WTC11 (cell line): ENCODE results near the gene C14orf93. TPM values are rescaled to one million over a fixed set of nuclear protein-coding genes. Genes with fewer than 3 reads are reported as not detected.

Experiments used
- ATAC-seq: fragments of 200-7000 bp; cut with Tn5 transposase; 2 replicates; pipeline ENCODE4 v1.10.0; 2021; ENCODE audit warnings: mild to moderate bottlenecking, moderate library complexity
- CTCF ChIA-PET: fragments of 300-600 bp; sonication (Branson Sonifier 250); formaldehyde crosslinking; loops from one replicate; lab custom pipeline; 2021; ENCODE audit warnings: antibody characterized with exemption; lab: Charles Lee
- POLR2A ChIA-PET: fragments of 350-600 bp; sonication (Branson Sonifier 250); formaldehyde crosslinking; loops from one replicate; lab custom pipeline; 2021; ENCODE audit warnings: antibody characterized with exemption; lab: Charles Lee
- DNase-seq: peaks from one replicate; pipeline ENCODE4 v3.0.0; 2021; ENCODE audit warnings: low spot score
- H3K27ac Mint-ChIP-seq: 2 replicates; pipeline ENCODE4 v1.8.0; 2021; ENCODE audit warnings: mixed read lengths
- H3K27me3 Mint-ChIP-seq: 2 replicates; pipeline ENCODE4 v1.8.0; 2021; ENCODE audit warnings: low read depth, mild to moderate bottlenecking, moderate library complexity, mixed read lengths
- H3K36me3 Mint-ChIP-seq: 2 replicates; pipeline ENCODE4 v1.8.0; 2021; ENCODE audit warnings: mixed read lengths
- H3K4me1 Mint-ChIP-seq: 2 replicates; pipeline ENCODE4 v1.8.0; 2022; ENCODE audit warnings: mixed read lengths
- H3K4me3 Mint-ChIP-seq: 2 replicates; pipeline ENCODE4 v1.8.0; 2021; ENCODE audit warnings: mild to moderate bottlenecking, moderate library complexity, mixed read lengths
- H3K9me3 Mint-ChIP-seq: 2 replicates; pipeline ENCODE4 v1.8.0; 2021; ENCODE audit warnings: mixed read lengths
- AR ChIP-seq: fragments of 250-450 bp; sonication (Bioruptor Pico); IDR thresholded peaks from 2 replicates; pipeline ENCODE4 v1.9.0; 2021; ENCODE audit warnings: mild to moderate bottlenecking
- ARID4B ChIP-seq: sonication (generic); formaldehyde crosslinking; IDR thresholded peaks from 2 replicates; pipeline ENCODE4 v1.8.0; 2023; ENCODE audit warnings: missing genetic modification reagents, mild to moderate bottlenecking, borderline replicate concordance
- ATF3 ChIP-seq: sonication (generic); formaldehyde crosslinking; conservative IDR thresholded peaks from 2 replicates; pipeline ENCODE4 v1.8.1; 2022; ENCODE audit warnings: mild to moderate bottlenecking, missing genetic modification reagents
- CBFB ChIP-seq: sonication (generic); formaldehyde crosslinking; IDR thresholded peaks from 2 replicates; pipeline ENCODE4 v1.8.1; 2022; ENCODE audit warnings: mild to moderate bottlenecking, low read depth, missing genetic modification reagents
- E2F4 ChIP-seq: sonication (generic); formaldehyde crosslinking; IDR thresholded peaks from 2 replicates; pipeline ENCODE4 v1.8.1; 2022; ENCODE audit warnings: low read depth, mild to moderate bottlenecking, moderate library complexity, missing genetic modification reagents, borderline replicate concordance
- FOXJ3 ChIP-seq: sonication (generic); formaldehyde crosslinking; IDR thresholded peaks from 2 replicates; pipeline ENCODE4 v1.9.0; 2021; ENCODE audit warnings: missing genetic modification reagents, mild to moderate bottlenecking, borderline replicate concordance
- GABPB1 ChIP-seq: sonication (generic); formaldehyde crosslinking; IDR thresholded peaks from 2 replicates; pipeline ENCODE4 v1.8.1; 2023; ENCODE audit warnings: mild to moderate bottlenecking, missing genetic modification reagents
- IRF1 ChIP-seq: sonication (generic); formaldehyde crosslinking; IDR thresholded peaks from 2 replicates; pipeline ENCODE4 v1.8.0; 2023; ENCODE audit warnings: missing genetic modification reagents
- IRF2 ChIP-seq: sonication (generic); formaldehyde crosslinking; IDR thresholded peaks from 2 replicates; pipeline ENCODE4 v1.8.0; 2022; ENCODE audit warnings: low read depth, missing genetic modification reagents, borderline replicate concordance
- MLX ChIP-seq: sonication (generic); formaldehyde crosslinking; IDR thresholded peaks from 2 replicates; pipeline ENCODE4 v1.8.1; 2023; ENCODE audit warnings: mild to moderate bottlenecking, missing genetic modification reagents, moderate library complexity
- PRRX2 ChIP-seq: fragments of 250-450 bp; sonication (Bioruptor Pico); IDR thresholded peaks from 2 replicates; pipeline ENCODE4 v1.8.0; 2021; ENCODE audit warnings: mild to moderate bottlenecking
- RORB ChIP-seq: fragments of 250-450 bp; sonication (Bioruptor Pico); IDR thresholded peaks from 2 replicates; pipeline ENCODE4 v1.9.0; 2021; ENCODE audit warnings: mild to moderate bottlenecking
- SOX15 ChIP-seq: fragments of 250-450 bp; sonication (Bioruptor Pico); IDR thresholded peaks from 2 replicates; pipeline ENCODE4 v1.9.0; 2021; ENCODE audit warnings: mild to moderate bottlenecking
- TP53 ChIP-seq: sonication (generic); formaldehyde crosslinking; IDR thresholded peaks from 2 replicates; pipeline ENCODE4 v1.8.1; 2023; ENCODE audit warnings: mild to moderate bottlenecking, missing genetic modification reagents
- ZBTB43 ChIP-seq: sonication (generic); formaldehyde crosslinking; IDR thresholded peaks from 2 replicates; pipeline ENCODE4 v1.8.1; 2023; ENCODE audit warnings: mild to moderate bottlenecking, missing genetic modification reagents
- ZNF232 ChIP-seq: sonication (generic); formaldehyde crosslinking; IDR thresholded peaks from 2 replicates; pipeline ENCODE4 v1.8.0; 2022; ENCODE audit warnings: mild to moderate bottlenecking, missing genetic modification reagents
- ZNF671 ChIP-seq: fragments of 250-450 bp; sonication (Bioruptor Pico); IDR thresholded peaks from 2 replicates; pipeline ENCODE4 v1.8.0; 2021; ENCODE audit warnings: mild to moderate bottlenecking
- ZSCAN18 ChIP-seq: fragments of 250-450 bp; sonication (Bioruptor Pico); IDR thresholded peaks from 2 replicates; pipeline ENCODE4 v2.1.2; 2022; ENCODE audit warnings: mild to moderate bottlenecking, moderate library complexity
- total RNA-seq: library from RNA; stranded (reverse); gene quantifications from 3 replicates; pipeline ENCODE4 v1.2.3, GENCODE V29; 2021

Gene C14orf93
- total RNA-seq, 1 experiment from 2014 or later: 8.1 TPM

- H3K27ac Mint-ChIP-seq: peak overlapping the region; percentile 93; the same call in 1 of the 2 replicates
- CTCF ChIA-PET: interaction anchor here (0.7 to 3.9 kb wide), 6 partner anchors 9 to 58 kb away, joined by 3 to 24 read pairs (median 4); no protein-coding TSS in a partner anchor
- peaks cover 19% of the 10 kb centered on the region for H3K36me3 Mint-ChIP-seq
- POLR2A ChIA-PET: no interaction called here
- H3K27me3 Mint-ChIP-seq: no peaks in the 10 kb centered on the region
- H3K4me3 Mint-ChIP-seq: no peak overlapping the region
- H3K9me3 Mint-ChIP-seq: no peaks in the 10 kb centered on the region
- DNase-seq: no peak
- TF ChIP-seq IRF1 (CRISPR knock-in tag) (no peak), RORB (CRISPR knock-in tag) (no peak), TP53 (CRISPR knock-in tag) (no peak), ZSCAN18 (CRISPR knock-in tag) (no peak), IRF2 (CRISPR knock-in tag) (no peak), FOXJ3 (CRISPR knock-in tag) (no peak)
- TF ChIP-seq, all 79 proteins: peak for 0
- H3K4me1 Mint-ChIP-seq: peaks cover 16% of the 10 kb centered on the region
- no peak for ATAC-seq
Measured at GRCh38 chr14:23021889-23022442, 12.0 kb upstream of the C14orf93 start.

GRCh38 chr14:23021434-23021833, 11.5 kb upstream of the C14orf93 start:
- H3K4me1 Mint-ChIP-seq: peaks cover 16% of the 10 kb centered on the region
- H3K27me3 Mint-ChIP-seq: no peaks in the 10 kb centered on the region
- TF ChIP-seq AR (CRISPR knock-in tag) (no peak), RORB (CRISPR knock-in tag) (no peak), ARID4B (no peak), IRF2 (CRISPR knock-in tag) (no peak), GABPB1 (no peak), ZNF671 (CRISPR knock-in tag) (no peak), PRRX2 (CRISPR knock-in tag) (no peak), ATF3 (no peak), ZBTB43 (no peak), E2F4 (no peak), MLX (CRISPR knock-in tag) (no peak), CBFB (CRISPR knock-in tag) (no peak), SOX15 (CRISPR knock-in tag) (no peak), ZNF232 (CRISPR knock-in tag) (no peak)
- TF ChIP-seq, all 79 proteins: peak for 0
- CTCF ChIA-PET: interaction anchor here (0.7 to 3.9 kb wide), 7 partner anchors 8 to 57 kb away, joined by 3 to 24 read pairs (median 4); partner anchors contain the start of gene AJUBA
- H3K27ac Mint-ChIP-seq: peak overlapping the region; percentile 93
- ATAC-seq (no peak), DNase-seq (no peak)
- no peaks in the 10 kb centered on the region for H3K9me3 Mint-ChIP-seq
- POLR2A ChIA-PET: interaction anchor here (1.0 kb wide), 1 partner anchor 22 kb away, joined by 3 read pairs; no protein-coding TSS in a partner anchor
- no peak overlapping the region for H3K4me3 Mint-ChIP-seq
- H3K36me3 Mint-ChIP-seq: peaks cover 19% of the 10 kb centered on the region
